IPS-NIHi11 (cell line): ENCODE data around the gene NUDT5.
A peak's percentile ranks its signal among the peaks of the same experiment; 100 is the strongest.
"Not testable (repeated sequence)": the region's sequence is repeated elsewhere in the genome, so short reads cannot be mapped to it uniquely, and the experiment has no call there.

ENCODE experiments used
- DNase-seq: peaks from one replicate; pipeline ENCODE4 v3.0.0; 2012; ENCODE audit warnings: mixed read lengths, low spot score

NUDT5 gene

DNA sequence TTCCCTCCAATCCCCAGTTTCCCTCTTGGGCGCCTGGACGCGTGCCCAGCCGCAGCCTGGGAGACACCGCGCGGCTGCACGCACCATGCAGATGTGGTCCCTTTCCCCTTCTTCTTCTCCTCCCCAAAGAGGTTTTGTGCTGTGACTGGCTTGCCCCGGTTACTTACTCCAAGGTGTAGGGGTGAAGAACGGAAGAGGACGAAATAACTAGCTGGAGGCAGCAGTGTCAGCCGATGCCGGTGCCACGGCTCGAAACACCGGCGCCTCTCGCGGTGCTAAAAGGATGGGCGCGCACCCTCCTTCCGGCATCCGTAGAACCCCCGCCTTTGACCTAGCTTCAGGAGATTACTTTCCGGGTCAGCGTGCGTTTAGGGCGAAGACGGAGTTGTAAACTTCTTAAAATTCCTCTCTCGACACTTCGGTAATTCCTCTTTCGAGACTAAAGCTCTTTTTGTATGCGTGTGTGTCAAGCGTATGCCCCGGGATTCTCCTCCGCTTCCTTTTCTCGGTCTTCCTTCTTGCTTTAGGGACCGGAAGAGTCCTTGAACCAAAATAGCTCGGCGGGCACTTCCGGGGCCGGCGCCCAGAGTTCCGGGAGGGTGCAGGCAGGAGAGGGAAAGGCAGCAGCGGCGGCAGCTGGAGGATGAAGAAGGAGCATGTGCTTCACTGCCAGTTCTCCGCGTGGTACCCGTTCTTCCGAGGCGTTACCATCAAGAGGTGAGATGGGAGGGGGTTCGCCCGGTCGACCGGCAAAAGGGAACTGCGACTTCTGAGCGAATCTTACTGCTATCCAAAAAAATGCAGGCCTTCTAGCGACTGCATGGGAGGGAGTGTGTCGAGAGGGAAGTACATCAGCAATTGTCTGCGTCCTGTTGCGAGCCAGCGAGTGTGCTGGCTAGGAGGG lies at the start of gene NUDT5, which contains the start of gene CDC123:
TSS of gene NUDT5 (minus strand) at position 289 of the 904 bp plus-strand sequence. CDS start 9,600 bp downstream, outside the sequence.
TSS of gene CDC123 (plus strand) at position 586 of the 904 bp plus-strand sequence. CDS start at position 644, 58 bp downstream.
- peak; percentile 86 for DNase-seq

GRCh38 chr10:12243864-12244620 lies 48.4 kb upstream of the NUDT5 start:
- no peak for DNase-seq

DNA sequence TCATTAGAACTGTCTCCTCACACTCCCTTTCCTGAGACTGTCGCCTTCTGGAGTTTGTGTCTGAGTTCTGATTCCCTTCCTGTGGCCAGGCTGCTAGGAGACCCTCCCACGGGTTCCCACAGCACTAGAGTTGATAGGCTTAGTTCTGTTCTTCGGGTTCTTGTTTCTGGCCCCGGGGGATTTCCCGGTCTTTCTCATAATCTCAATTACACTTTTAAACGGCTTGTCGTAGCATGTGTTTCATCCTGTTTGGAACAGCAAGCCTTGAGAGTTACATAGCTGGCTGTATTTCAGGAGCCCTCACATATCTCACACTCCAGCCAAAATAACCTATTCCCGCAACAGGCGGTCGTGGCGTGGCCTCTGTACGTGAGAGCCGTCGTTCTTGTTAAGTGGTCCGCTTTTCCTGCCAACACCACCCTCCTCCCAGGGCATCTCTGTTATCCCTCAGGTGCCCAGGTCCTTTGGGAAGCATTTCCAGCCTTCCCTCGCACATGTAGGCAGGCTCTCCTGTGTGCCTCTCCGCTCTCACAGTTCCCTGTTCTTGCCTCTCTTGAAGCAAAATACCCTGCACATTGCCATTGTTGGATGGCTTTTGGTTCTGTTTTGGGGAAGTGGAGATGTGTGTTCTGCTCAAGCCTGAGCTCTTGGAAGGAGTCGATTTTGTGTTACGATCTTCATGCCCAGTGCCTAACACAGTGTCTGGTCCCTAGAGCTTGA lies 46.3 kb upstream of the NUDT5 start:
- no peak for DNase-seq

DNA sequence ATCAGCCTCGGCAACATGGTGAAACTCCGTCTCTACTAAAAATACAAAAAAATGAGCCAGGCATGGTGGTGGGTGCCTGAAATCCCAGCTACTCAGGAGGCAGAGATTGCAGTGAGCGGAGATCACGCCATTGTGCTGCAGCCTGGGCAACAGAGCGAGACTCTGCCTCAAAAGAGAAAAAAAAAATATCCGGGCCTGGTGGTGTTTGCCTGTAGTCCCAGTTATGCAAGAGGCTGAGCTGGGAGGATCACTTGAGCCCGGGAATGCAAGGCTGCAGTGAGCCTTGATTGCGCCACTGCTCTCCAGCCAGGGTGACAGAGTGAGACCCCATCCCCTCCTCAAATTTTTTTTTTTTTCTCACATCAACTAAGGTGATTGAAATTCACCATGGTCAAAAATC lies 43.1 kb upstream of the NUDT5 start:
- DNase-seq, result no peak

- no peak for DNase-seq
Measured at GRCh38 chr10:12237265-12238220, 41.9 kb upstream of the NUDT5 start.

GRCh38 chr10:12235796-12236195 lies 40.1 kb upstream of the NUDT5 start:
- no peak for DNase-seq

DNA sequence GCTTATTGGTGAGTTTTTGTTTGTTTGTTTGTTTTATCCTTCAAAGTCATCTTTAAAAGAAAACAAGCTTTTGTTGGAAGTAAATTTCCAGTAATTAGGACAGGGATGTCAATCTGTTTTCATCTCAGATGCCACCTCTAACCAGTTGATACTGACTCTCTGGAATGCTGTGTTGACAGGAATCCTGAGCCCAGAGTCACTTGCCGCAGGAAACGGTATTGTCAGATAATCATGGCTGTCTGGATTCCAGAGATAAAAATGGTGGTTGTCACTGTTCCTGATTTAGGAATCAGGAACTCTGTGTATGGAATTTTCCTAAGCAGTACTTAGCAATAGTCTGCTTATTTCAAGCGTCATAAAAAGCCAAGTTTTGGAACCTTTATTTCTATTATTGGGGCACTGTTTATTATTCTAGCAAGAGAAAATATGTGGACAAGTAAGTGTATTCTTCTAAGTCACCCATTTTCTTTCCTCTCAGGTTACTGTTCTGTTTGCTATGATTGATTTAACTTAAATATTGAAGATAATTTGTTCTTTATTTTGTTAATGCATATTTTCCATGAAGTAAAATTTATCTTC lies 39.5 kb upstream of the NUDT5 start:
- DNase-seq, result no peak

DNA sequence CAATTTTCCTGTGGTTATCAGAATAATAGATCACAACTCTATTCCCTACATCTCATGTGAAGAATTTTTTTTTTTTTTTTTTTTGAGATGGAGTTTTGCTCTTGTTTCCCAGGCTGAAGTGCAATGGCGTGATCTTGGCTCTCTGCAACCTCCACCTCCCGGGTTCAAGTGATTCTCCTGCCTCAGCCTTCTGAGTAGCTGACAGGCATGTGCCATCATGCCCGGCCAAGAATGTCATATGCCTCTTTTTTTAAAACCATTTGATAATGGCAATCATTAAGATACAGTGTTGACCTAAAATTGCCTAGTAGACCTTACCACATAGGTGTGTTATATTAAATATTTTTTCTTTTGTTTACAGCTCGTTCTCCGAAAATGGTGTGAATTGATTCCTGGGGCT lies 39.0 kb upstream of the NUDT5 start:
- DNase-seq, result not testable (repeated sequence)

DNA sequence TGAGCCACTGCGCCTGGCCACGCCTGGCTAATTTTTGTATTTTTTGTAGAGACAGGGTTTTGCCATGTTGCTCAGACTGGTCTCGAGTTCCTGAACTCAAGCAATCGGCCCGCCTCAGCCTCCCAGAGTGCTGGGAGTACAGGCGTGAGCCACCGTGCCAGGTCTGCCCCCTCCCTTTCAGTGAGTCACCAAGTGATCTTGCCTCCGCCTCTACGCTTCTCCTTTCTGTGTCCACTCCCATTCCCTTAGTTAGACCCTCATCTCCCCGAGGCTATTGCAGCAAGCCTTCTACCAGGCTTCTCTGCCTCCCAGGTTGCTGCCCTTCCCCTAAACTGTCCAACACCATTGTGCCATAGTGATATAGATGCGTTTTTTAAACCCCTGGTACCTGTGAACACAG lies 33.2 kb upstream of the NUDT5 start:
- no peak for DNase-seq

- not testable (repeated sequence) for DNase-seq
Measured at GRCh38 chr10:12226438-12226837, 30.7 kb upstream of the NUDT5 start.

- no peak for DNase-seq
Measured at GRCh38 chr10:12225444-12225843, 29.8 kb upstream of the NUDT5 start.

GRCh38 chr10:12221323-12222298 lies 25.9 kb upstream of the NUDT5 start:
- DNase-seq, result peak; percentile 8

- no peak for DNase-seq
Measured at GRCh38 chr10:12218991-12219390, 23.3 kb upstream of the NUDT5 start.

DNA sequence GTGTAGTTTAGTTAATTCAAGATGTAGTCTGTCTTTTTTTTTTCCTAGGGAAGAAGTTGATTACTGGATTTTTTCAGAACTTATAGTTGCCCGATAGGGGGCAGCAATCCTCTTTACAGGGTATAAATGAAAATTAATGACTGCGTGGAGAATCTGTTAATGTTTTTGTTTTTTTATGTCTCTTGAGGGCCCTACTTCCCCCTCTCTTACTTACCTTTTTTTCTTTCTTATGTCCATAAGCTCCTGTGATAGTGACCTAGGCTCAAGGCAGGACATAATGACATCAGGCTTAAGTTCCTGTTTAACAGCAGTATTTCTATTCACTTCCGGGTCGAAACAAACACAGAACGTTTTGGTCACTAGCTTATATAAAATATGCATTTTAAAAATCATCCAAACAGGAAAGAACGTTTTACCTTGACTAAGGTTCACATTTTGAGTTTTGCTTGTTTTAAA lies 19.1 kb upstream of the NUDT5 start:
- DNase-seq, result peak; percentile 23

- no peak for DNase-seq
Measured at GRCh38 chr10:12214093-12214492, 18.4 kb upstream of the NUDT5 start.

GRCh38 chr10:12213621-12214020 lies 17.9 kb upstream of the NUDT5 start:
- no peak for DNase-seq

GRCh38 chr10:12212454-12212853 lies 16.8 kb upstream of the NUDT5 start:
- DNase-seq, result no peak

DNA sequence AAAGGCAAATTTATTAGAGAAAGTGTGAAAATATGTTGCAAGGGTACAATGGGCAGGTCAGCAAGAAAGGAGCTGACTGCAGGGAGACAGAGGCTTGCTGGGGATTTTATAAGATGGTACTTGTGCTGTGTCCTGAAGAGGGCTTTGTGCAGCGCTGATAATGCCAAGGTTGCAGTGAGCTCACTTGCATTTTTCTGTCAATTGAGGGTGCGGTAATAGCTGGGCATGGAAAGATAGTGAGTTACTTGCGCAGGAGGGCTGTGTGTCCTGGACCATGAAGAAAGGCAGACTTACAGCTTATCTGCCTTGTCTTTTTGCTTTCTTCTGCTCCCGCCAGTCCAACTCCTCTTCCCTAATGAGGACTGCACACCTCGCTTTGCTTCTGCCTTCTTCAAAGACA lies 12.8 kb upstream of the NUDT5 start:
- no peak for DNase-seq

DNA sequence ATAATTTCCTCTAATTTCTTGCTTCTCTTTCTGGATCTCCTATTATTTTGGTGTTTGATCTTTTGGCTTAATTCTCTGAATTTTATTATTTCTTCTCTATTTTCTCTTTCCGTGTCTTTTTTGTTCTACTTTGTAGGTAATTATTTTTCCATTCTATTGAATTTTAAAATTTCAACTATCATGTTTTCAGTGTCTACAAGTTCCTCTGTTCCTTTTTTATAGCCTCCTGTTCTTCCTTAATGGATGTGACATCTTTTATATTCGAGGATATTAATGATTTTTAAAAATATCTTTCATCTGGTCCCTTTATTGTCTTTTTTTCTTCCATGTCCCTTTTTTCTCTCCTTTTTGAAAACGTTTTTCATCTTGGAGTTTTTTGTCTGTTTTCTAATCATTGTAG lies 11.4 kb upstream of the NUDT5 start:
- DNase-seq, result no peak
